ENCODE results near the gene QRFP. TPM values are rescaled to one million over a fixed set of nuclear protein-coding genes. Genes with fewer than 3 reads are reported as not detected.

The QRFP gene
- total RNA-seq, 6 experiments from 2014 or later = 3.3 TPM; not detected in 5

GRCh38 chr9:130864541-130864940 is 32.1 kb downstream of the QRFP start:
- ATAC-seq = no peak
- H3K4me1 ChIP-seq = no peaks in the 10 kb centered on the region
- no peak for DNase-seq
- TF ChIP-seq CTCF (IDR thresholded peaks at IDR 0.05) = no peak
- TF ChIP-seq POLR2A (IDR thresholded peaks at IDR 0.05) = no peak
- WGBS (ENCODE audit: insufficient coverage, low coverage, low lambda C conversion rate, missing lambda C conversion rate) = 76% methylated on average over 5 of the region's 6 CpGs
- intact Hi-C loops (cut with DNase I) = loop anchor here (5.0 to 10.0 kb wide), 3 partner anchors 90 to 157 kb away; no protein-coding TSS in a partner anchor
- H3K4me3 ChIP-seq = no peak overlapping the region
- H3K9me3 ChIP-seq = no peaks in the 10 kb centered on the region
- peaks cover 0 to 7% (median 0%) of the 10 kb centered on the region in 4 donors for H3K36me3 ChIP-seq
- H3K27ac ChIP-seq = no peak overlapping the region
- no peaks in the 10 kb centered on the region for H3K27me3 ChIP-seq

- Histone ChIP-seq H3K27ac (no peak overlapping the region), H3K36me3 (peaks cover 0 to 7% (median 0%) of the 10 kb centered on the region in 4 donors), H3K4me1 (peaks cover 0 to 3% (median 0%) of the 10 kb centered on the region in 4 donors), H3K27me3 (no peaks in the 10 kb centered on the region), H3K9me3 (no peaks in the 10 kb centered on the region), H3K4me3 (no peak overlapping the region)
- no peak for DNase-seq
- ATAC-seq = no peak
- TF ChIP-seq POLR2A (IDR thresholded peaks at IDR 0.05) (no peak), CTCF (IDR thresholded peaks at IDR 0.05) (no peak)
- intact Hi-C loops (cut with DNase I) = loop anchor here (5.0 to 10.0 kb wide), 3 partner anchors 88 to 155 kb away; no protein-coding TSS in a partner anchor
- WGBS (ENCODE audit: insufficient coverage, low coverage, low lambda C conversion rate, missing lambda C conversion rate) = 92% methylated on average over 15 of the region's 23 CpGs
These were observed 33.9 kb downstream of the QRFP start for GRCh38 chr9:130862747-130863146.

GRCh38 chr9:130862217-130862616 is 34.4 kb downstream of the QRFP start:
- no peaks in the 10 kb centered on the region for H3K27me3 ChIP-seq
- no peaks in the 10 kb centered on the region for H3K9me3 ChIP-seq
- H3K27ac ChIP-seq = no peak overlapping the region
- no peak for ATAC-seq
- H3K4me1 ChIP-seq = peaks cover 0 to 3% (median 0%) of the 10 kb centered on the region in 4 donors
- H3K4me3 ChIP-seq = no peak overlapping the region
- DNase-seq = no peak
- intact Hi-C loops (cut with DNase I) = loop anchor here (5.0 to 10.0 kb wide), 3 partner anchors 87 to 155 kb away; no protein-coding TSS in a partner anchor
- TF ChIP-seq POLR2A (IDR thresholded peaks at IDR 0.05) (no peak), CTCF (IDR thresholded peaks at IDR 0.05) (no peak)
- H3K36me3 ChIP-seq = peaks cover 0 to 7% (median 0%) of the 10 kb centered on the region in 4 donors
- WGBS (ENCODE audit: insufficient coverage, low coverage, low lambda C conversion rate, missing lambda C conversion rate) = 95% methylated on average over 8 of the region's 8 CpGs

GRCh38 chr9:130861372-130862180 is 35.0 kb downstream of the QRFP start:
- intact Hi-C loops (cut with DNase I) = loop anchor here (5.0 to 10.0 kb wide), 3 partner anchors 87 to 154 kb away; no protein-coding TSS in a partner anchor
- DNase-seq (no peak), ATAC-seq (no peak)
- Histone ChIP-seq H3K4me3 (no peak overlapping the region), H3K27me3 (no peaks in the 10 kb centered on the region), H3K27ac (no peak overlapping the region), H3K4me1 (peaks cover 0 to 3% (median 0%) of the 10 kb centered on the region in 4 donors), H3K36me3 (peaks cover 0 to 7% (median 2%) of the 10 kb centered on the region in 4 donors), H3K9me3 (no peaks in the 10 kb centered on the region)
- TF ChIP-seq CTCF (IDR thresholded peaks at IDR 0.05) (no peak), POLR2A (IDR thresholded peaks at IDR 0.05) (no peak)
- WGBS (ENCODE audit: insufficient coverage, low coverage, low lambda C conversion rate, missing lambda C conversion rate) = 65% methylated on average over 8 of the region's 8 CpGs

Data from right lobe of liver (tissue), 6 donors.